ENCODE measurements around the gene FGF5.
"Not testable (repeated sequence)": the region's sequence is repeated elsewhere in the genome, so short reads cannot be mapped to it uniquely, and the experiment has no call there.

FGF5 gene

GRCh38 chr4:80295826-80296225 is 29.4 kb downstream of the FGF5 start:
- DNase-seq (ENCODE audit: low spot score): no peak

DNA sequence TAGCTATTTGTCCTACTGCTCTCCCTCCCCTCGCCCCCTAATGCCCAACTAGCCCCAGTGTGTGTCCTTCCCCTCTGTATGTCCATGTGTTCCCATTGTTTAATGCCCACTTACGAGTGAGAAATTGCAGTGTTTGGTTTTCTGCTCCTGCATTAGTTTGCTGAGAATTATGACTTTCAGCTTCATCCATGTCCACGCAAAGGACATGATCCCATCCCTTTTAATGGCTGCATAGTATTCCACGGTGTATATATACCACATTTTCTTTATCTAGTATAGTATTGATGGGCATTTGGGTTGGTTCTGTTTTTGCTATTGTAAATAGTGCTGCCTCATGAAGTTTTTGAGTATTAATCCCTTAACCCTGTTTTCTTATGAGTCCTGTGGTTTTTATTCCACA is 35.4 kb downstream of the FGF5 start:
- DNase-seq (ENCODE audit: low spot score): no peak

- DNase-seq (ENCODE audit: low spot score): no peak
Measured at GRCh38 chr4:80302616-80303223, 36.3 kb downstream of the FGF5 start.

DNA sequence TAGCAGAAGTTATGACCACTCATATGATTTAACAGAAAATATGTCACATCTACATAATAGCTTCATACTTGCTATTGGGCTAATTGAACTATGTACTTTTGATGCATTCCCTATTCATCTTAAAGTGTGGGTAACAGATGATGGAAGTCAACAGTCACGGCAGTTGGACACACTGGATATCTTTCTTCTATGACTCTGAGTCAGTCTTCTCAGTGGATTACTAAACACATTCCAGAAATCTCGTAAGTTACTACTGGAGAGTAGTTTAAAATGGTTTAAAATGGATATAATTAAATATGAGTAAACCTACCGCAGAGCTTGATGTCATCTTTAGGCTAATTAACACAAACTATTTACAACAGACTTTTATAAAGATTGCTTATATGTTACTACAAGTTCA is 39.0 kb downstream of the FGF5 start:
- DNase-seq (ENCODE audit: low spot score): no peak

GRCh38 chr4:80306260-80306659 is 39.8 kb downstream of the FGF5 start:
- DNase-seq (ENCODE audit: low spot score): no peak

DNA sequence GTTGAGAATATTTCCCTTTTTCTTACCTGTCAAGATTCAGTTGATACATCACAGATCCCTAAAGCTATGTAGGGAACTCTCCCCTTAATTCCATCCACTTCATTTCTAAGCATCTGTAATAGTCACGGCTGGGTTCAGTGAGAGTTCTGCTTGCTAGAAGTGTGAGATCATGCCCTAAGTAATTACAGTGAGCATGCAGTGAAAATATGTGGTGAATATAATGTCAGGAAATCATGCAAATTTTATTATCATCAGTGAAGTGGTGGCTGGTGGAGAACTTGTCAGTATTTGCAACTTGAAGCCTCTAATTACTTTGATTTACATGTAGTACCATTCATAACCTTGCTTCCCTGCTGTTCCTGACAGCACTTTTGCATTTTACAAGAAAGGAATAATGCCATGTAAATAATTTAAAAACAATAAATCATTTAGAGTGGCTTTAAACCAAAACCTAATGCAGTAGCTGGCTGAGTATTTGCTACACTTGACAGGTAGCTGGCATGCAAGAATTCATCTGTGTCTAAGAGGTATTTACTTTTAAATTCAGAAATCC is 40.8 kb downstream of the FGF5 start:
- DNase-seq (ENCODE audit: low spot score): no peak

GRCh38 chr4:80307774-80308465 is 41.5 kb downstream of the FGF5 start:
- DNase-seq (ENCODE audit: low spot score): no peak

DNA sequence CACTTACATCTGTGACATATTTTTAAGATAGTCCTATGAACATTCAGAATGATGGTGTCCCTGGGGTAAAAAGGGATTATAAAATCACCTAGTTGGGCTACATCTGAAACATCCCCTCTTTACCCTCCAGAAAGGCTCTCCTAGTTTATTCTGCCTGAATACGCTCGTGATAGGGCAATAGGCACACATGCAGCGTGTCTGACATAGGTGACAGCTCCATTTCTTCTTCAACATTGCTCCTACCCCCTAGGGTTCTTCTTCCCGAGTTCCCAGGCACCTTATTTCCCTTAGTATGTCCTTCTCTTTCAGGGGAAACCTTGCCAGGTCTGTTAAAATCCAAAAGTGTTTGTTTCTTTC is 42.0 kb downstream of the FGF5 start:
- DNase-seq (ENCODE audit: low spot score): no peak

DNA sequence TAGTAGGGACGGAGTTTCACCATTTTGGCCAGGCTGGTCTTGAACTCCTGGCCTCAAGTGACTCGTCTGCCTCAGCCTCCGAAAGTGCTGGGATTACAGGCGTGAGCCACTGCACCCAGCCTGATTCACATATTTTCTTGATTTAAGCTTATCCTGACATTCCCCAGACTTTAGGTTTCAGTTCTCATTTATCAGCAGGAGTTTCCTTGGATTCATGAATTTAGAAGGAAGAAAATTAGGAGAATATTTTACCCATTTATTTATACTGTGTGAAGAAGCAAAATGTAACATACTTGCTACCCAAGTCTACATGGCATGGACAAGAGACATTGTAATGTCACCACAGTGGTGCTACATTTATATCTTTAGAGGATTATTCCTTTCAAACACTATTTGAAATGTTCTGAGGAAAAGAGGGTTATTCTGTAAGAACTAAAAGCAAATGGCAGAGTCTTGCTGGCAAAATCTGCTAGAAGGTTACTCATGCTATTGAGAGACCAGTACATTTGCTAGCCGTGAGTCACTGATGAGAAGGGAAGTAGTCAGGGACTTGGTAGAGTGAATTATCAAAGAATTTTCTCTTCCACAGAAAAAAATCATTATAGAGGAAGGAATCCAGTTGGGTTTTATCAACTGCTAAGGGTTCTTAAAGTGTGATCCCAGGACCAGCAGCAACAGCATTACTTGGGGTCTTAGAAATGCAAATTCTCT is 43.0 kb downstream of the FGF5 start:
- DNase-seq (ENCODE audit: low spot score): no peak

DNA sequence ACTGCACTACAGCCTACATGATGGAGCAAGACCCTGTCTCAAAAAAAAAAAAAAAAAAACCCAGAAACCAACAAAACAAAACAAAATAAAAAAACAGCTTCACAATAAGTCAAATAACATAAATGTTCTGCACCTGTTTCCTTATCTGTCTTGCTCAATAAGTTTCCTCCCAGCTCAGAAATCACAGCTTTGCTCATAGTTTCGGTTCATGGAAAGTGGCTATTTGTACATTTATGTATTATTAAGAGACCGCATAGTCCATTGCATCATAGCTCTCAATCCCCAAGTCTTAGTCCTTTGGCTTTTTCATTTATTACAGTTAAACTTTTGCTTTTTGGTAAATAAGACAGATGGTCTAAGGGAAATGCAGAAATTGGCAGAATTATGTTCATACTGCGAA is 44.7 kb downstream of the FGF5 start:
- DNase-seq (ENCODE audit: low spot score): no peak

GRCh38 chr4:80312124-80312523 is 45.7 kb downstream of the FGF5 start:
- no peak for DNase-seq (ENCODE audit: low spot score)

GRCh38 chr4:80313627-80314026 is 47.2 kb downstream of the FGF5 start:
- no peak for DNase-seq (ENCODE audit: low spot score)

- DNase-seq (ENCODE audit: low spot score): not testable (repeated sequence)
Measured at GRCh38 chr4:80315848-80316247, 49.4 kb downstream of the FGF5 start.

- no peak for DNase-seq (ENCODE audit: low spot score)
Measured at GRCh38 chr4:80321341-80321740, 54.9 kb downstream of the FGF5 start.

GRCh38 chr4:80321776-80322175 is 55.3 kb downstream of the FGF5 start:
- no peak for DNase-seq (ENCODE audit: low spot score)

DNA sequence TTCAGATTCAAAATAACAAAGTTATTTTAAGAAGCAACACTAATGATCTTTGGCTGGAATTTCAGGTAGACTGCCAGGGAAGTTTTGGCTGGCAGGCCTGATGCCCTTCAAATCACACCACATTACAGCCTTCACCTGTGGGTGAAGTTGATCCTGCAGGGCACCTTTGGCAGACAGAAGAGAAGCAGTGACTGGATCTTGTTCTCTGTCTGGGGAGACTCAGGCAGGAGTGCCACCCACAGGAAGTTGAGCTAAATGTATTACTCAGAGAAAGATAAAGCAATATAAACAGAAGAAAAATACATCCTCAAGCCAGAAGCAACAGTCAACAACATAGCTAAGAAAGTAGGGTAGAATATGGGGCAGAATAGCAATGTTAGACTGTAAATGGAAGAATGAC is 56.3 kb downstream of the FGF5 start:
- DNase-seq (ENCODE audit: low spot score): no peak

GRCh38 chr4:80324171-80324570 is 57.7 kb downstream of the FGF5 start:
- no peak for DNase-seq (ENCODE audit: low spot score)

DNA sequence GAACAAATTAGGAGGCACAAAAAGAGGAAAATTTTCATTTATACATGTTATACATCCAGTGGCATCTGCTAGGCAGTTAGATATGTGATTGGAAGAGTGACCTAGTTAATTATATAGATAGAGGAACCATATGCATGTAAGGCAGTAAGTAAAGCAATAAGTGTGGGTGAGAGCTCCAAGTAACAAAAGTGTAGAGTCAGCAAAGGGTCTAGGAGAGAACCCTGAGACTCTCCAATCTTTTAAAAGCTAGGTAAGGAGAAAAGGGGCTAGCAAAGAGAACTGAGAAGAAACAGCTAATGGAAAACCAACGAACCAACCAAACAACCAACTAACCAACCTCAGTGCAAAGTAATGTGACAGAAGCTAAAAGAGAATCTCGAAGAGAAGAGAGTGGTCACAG is 65.2 kb downstream of the FGF5 start:
- DNase-seq (ENCODE audit: low spot score): no peak

DNA sequence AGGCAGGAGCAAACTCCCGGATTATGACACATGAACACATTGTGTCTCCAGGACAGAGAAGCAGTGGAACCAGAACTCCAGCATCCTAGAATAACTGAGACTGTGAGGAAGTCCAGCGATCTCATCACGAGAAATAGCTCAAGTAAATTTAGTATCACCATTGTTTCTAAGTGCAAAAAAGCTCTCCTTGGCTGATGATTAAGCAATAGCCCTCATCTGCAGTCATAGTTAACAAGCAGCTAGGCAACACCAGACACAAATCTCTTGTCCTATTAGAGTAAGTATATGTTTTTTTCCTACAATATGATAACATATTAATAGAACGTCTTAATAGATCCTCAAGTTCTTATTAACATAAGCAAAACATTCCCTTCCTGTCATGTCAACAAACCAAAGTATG is 66.7 kb downstream of the FGF5 start:
- DNase-seq (ENCODE audit: low spot score): no peak

DNA sequence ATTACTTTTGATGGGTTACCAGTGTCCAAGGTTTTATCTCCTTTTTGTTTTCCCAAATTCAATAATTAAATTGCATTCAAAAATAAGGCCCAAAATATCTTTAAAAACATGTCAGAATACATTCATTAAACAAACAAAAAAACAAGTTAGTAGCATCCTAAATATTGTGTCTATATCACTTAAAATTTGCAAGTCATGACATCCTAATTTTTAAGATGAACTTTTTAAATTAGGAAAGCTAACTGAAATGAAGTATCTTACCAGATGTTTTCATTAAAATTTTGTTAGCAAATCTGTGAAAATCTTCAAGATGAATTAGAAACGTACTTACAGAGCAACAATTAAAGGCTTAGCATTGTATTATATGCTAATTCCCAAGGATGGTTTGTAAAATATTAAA is 68.1 kb downstream of the FGF5 start:
- no peak for DNase-seq (ENCODE audit: low spot score)

DNA sequence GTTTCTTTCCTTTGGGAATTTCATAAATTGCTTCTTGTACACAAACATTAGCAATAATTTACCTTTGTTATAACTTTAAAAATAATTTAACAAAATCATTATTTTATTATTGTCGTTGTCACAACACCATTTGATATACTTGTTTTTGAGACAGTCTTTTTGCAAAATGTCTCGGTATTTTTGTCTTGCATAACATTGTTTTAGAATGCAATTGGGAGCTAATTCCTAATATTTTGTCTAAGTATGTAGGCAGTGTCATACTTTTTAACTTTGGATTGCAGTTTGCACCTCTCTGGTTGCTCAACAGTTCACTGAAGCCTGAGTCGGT is 68.7 kb downstream of the FGF5 start:
- DNase-seq (ENCODE audit: low spot score): no peak

- peak; percentile 58 for DNase-seq (ENCODE audit: low spot score)
Measured at GRCh38 chr4:80335554-80336358, 69.3 kb downstream of the FGF5 start, which contains the start of gene CFAP299. Gene CFAP299 (plus strand): TSS chr4:80335730.

- DNase-seq (ENCODE audit: low spot score): no peak
Measured at GRCh38 chr4:80336582-80336981, 70.1 kb downstream of the FGF5 start.

Data from hematopoietic multipotent progenitor cell treated with erythropoietin and hydrocortisone succinate and interleukin-3 and kit ligand, for 17 days (in vitro differentiated cells).